ENCODE measurements around the gene P4HB.

P4HB gene

GRCh38 chr17:81817758-81818147 is 42.6 kb downstream of the P4HB start:
- TF ChIP-seq CTCF (conservative IDR thresholded peaks at IDR 0.05; ENCODE audit: low read length) = no peak
- H3K4me3 ChIP-seq (ENCODE audit: low read length) = no peak overlapping the region
- DNase-seq (ENCODE audit: low read depth) = no peak

DNA sequence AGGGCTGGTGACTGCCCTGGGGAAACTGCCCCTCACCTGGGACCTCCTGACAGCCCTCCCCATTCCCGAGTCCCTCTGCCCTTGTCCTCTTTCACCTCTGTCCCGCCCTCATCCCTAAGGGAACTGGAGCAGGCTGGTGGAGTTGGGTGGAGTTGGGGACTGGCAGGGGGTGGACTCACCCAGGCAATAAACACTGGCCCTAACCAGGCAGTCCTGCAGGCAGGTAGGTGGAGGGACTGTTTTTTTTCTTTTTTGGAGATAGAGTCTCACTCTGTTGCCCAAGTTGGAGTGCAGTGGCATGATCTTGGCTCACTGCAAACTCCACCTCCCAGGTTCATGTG is 44.7 kb downstream of the P4HB start:
- no peak for DNase-seq (ENCODE audit: low read depth)
- no peak overlapping the region for H3K4me3 ChIP-seq (ENCODE audit: low read length)
- TF ChIP-seq CTCF (conservative IDR thresholded peaks at IDR 0.05; ENCODE audit: low read length) = no peak

- DNase-seq (ENCODE audit: low read depth) = no peak
- no peak for TF ChIP-seq CTCF (conservative IDR thresholded peaks at IDR 0.05; ENCODE audit: low read length)
- no peak overlapping the region for H3K4me3 ChIP-seq (ENCODE audit: low read length)
Observed at GRCh38 chr17:81814748-81815645, 45.3 kb downstream of the P4HB start.

DNA sequence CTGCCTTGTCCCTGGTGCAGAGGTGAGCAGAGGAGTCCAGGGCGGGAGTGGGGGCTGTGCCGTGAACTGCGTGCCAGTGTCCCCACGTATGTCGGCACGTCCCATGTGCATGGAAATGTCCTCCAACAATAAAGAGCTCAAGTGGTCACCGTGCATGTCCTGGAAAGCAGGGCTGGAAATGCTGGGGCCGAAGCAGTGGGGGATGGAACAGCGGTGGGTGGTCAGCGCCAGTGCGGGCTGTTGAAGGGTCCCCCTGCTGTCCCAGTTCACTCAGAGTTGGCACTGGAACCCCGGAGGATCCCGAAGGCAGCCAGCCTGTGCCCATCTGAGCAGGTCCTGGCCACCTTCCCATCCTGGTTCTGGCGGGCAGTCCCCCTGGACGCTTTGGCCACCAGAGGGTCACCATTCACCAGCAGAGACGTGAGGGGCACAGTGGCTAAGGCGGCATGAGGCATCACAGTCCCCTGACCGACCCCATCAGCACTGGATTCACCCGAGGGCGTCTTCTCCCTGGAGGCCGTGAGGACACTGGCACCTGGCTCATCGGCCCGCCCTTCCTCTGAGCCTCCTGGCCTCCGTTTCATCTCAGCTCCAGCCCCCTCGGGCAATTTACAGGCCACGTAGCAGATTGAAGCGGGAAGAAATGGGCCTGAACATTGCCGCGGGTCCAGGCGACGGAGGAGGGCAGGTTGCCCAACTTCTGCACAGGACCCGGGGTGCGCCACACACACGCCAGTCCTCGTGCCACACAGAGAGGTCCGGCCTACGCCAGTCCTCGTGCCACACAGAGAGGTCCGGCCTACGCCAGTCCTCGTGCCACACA is 46.3 kb downstream of the P4HB start:
- no peak for TF ChIP-seq CTCF (conservative IDR thresholded peaks at IDR 0.05; ENCODE audit: low read length)

DNA sequence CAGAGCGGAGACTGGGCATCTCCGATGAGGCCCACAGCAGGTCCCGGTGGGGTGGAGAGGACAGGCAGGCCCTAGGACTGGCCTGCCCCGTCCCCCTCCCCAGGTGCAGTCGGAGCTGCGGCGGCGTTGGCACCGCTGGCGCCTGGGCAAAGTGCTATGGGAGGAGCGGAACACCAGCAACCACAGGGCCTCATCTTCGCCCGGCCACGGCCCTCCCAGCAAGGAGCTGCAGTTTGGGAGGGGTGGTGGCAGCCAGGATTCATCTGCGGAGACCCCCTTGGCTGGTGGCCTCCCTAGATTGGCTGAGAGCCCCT is 47.0 kb downstream of the P4HB start:
- no peak for DNase-seq (ENCODE audit: low read depth)
- TF ChIP-seq CTCF (conservative IDR thresholded peaks at IDR 0.05; ENCODE audit: low read length) = no peak
- H3K4me3 ChIP-seq (ENCODE audit: low read length) = no peak overlapping the region

More for the DNA sequence above, 46.3 kb downstream of the P4HB start:
- no peak overlapping the region for H3K4me3 ChIP-seq (ENCODE audit: low read length)
- DNase-seq (ENCODE audit: low read depth) = no peak

GRCh38 chr17:81812571-81813370 is 47.6 kb downstream of the P4HB start:
- no peak for DNase-seq (ENCODE audit: low read depth)
- H3K4me3 ChIP-seq (ENCODE audit: low read length) = no peak overlapping the region
- TF ChIP-seq CTCF (conservative IDR thresholded peaks at IDR 0.05; ENCODE audit: low read length) = no peak

Measured in AG10803 (cell line).